GM18867 (cell line): Measurements from ENCODE around the gene SPHK2.
"Not testable (repeated sequence)": the region's sequence is repeated elsewhere in the genome, so short reads cannot be mapped to it uniquely, and the experiment has no call there.

Experiments used
- ATAC-seq: cut with Tn5 transposase; IDR thresholded peaks from one replicate; pipeline ENCODE4 v1.9.1; 2021; ENCODE audit warnings: mild to moderate bottlenecking, moderate library complexity; ENCODE audit not compliant: unreplicated experiment

SPHK2 gene

DNA sequence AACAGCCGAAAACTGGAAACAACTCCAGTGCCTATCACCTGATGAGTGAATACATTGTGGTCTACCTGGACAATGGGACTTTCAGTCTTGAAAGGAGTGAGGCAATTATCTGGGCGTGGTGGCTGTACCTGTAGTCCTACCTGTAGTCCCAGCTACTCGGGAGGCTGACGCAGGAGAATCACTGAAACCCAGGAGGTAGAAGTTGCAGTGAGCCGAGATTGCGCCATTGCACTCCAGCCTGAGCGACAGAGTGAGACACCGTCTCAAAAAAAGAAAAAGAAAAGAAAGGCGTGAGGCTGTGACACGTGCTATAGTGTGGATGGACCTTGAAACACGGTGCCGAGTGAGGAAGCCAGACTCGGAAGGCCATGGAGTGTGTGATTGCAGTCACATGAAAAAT is 57.6 kb downstream of the SPHK2 start:
- no peak for ATAC-seq

DNA sequence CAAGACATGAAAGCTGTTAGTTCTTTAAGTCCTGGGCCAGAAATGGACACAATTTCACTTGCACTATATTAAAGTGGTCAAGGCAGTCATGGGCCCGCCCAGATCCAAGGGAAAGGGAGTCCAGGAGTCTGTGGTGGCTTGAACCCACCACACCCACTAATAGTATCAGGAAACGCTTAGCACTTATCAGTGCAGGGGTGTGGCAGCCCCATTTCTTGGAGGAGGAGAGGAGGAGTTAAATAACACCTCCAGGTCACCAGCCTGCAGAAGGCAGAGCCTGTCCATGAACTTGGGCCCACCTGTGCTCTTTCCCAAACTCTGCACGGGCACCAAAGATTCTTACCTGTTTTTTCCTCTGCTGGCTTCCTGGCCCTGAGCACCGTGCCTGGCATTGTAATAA is 58.9 kb downstream of the SPHK2 start:
- no peak for ATAC-seq

DNA sequence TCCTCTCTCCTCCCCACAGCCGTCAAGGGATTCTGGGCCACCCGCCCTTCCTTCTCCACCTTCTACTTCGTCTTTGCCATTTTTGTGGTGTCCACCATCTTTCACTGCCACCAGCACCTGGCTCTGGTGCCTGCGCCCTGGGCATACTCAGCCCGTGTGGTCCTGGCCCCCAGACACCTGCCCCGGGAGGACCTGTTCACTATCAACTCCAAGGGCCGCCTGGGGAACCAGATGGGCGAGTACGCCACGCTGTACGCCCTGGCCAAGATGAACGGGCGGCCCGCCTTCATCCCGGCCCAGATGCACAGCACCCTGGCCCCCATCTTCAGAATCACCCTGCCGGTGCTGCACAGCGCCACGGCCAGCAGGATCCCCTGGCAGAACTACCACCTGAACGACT is 60.7 kb downstream of the SPHK2 start:
- not testable (repeated sequence) for ATAC-seq
